ENCODE measurements around the gene P2RX7.

Gene P2RX7

GRCh38 chr12:121115530-121115929, 17.1 kb upstream of the P2RX7 start:
- no peak overlapping the region for H3K4me3 ChIP-seq (ENCODE audit: low read depth, low read length)
- in situ Hi-C loops (cut with HindIII; ENCODE audit: low sequenced_read_pairs), result no loop called here
- DNase-seq (ENCODE audit: low read depth), result no peak
- TF ChIP-seq, protein P1, sequence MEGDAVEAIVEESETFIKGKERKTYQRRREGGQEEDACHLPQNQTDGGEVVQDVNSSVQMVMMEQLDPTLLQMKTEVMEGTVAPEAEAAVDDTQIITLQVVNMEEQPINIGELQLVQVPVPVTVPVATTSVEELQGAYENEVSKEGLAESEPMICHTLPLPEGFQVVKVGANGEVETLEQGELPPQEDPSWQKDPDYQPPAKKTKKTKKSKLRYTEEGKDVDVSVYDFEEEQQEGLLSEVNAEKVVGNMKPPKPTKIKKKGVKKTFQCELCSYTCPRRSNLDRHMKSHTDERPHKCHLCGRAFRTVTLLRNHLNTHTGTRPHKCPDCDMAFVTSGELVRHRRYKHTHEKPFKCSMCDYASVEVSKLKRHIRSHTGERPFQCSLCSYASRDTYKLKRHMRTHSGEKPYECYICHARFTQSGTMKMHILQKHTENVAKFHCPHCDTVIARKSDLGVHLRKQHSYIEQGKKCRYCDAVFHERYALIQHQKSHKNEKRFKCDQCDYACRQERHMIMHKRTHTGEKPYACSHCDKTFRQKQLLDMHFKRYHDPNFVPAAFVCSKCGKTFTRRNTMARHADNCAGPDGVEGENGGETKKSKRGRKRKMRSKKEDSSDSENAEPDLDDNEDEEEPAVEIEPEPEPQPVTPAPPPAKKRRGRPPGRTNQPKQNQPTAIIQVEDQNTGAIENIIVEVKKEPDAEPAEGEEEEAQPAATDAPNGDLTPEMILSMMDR (IDR thresholded peaks at IDR 0.05; ENCODE audit: low read depth, low read length, missing control alignments), result no peak

- H3K4me3 ChIP-seq (ENCODE audit: low read depth, low read length), result no peak overlapping the region
- TF ChIP-seq, protein P1 (IDR thresholded peaks at IDR 0.05; ENCODE audit: low read depth, low read length, missing control alignments), result no peak
- DNase-seq (ENCODE audit: low read depth), result no peak
- in situ Hi-C loops (cut with HindIII; ENCODE audit: low sequenced_read_pairs), result no loop called here
Measured at GRCh38 chr12:121116318-121117225, 16.1 kb upstream of the P2RX7 start.

DNA sequence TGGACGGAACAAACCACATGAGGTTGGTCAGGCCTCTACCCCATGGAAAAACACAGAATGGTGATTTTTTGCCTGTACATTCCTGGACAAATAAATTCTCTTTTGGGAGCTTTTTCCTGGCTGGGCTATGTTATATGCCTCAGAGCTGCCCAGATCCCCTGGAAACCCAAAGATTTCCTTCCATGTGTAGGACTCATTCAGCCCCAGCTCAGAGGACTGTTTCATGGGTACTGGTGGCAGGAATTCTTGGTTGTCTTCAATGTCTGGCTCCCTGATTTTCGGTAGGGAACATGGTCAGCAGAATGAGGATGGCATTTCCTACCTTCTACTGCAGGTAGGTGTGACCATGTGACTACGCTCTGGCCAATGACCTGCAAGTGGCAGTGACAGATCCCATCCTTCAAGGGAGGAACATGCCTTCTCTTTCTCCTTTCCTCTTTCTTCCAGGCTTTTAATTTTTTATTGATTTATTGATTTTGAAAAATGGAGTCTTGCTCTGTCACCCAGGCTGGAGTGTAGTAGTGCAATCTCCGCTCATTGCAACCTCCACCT, 15.4 kb upstream of the P2RX7 start:
- TF ChIP-seq, protein P1 (IDR thresholded peaks at IDR 0.05; ENCODE audit: low read depth, low read length, missing control alignments), result no peak
- no peak overlapping the region for H3K4me3 ChIP-seq (ENCODE audit: low read depth, low read length)
- in situ Hi-C loops (cut with HindIII; ENCODE audit: low sequenced_read_pairs), result no loop called here
- no peak for DNase-seq (ENCODE audit: low read depth)

GRCh38 chr12:121120323-121120722, 12.4 kb upstream of the P2RX7 start:
- no peak for DNase-seq (ENCODE audit: low read depth)
- in situ Hi-C loops (cut with HindIII; ENCODE audit: low sequenced_read_pairs), result no loop called here
- TF ChIP-seq, protein P1 (IDR thresholded peaks at IDR 0.05; ENCODE audit: low read depth, low read length, missing control alignments), result no peak
- no peak overlapping the region for H3K4me3 ChIP-seq (ENCODE audit: low read depth, low read length)

DNA sequence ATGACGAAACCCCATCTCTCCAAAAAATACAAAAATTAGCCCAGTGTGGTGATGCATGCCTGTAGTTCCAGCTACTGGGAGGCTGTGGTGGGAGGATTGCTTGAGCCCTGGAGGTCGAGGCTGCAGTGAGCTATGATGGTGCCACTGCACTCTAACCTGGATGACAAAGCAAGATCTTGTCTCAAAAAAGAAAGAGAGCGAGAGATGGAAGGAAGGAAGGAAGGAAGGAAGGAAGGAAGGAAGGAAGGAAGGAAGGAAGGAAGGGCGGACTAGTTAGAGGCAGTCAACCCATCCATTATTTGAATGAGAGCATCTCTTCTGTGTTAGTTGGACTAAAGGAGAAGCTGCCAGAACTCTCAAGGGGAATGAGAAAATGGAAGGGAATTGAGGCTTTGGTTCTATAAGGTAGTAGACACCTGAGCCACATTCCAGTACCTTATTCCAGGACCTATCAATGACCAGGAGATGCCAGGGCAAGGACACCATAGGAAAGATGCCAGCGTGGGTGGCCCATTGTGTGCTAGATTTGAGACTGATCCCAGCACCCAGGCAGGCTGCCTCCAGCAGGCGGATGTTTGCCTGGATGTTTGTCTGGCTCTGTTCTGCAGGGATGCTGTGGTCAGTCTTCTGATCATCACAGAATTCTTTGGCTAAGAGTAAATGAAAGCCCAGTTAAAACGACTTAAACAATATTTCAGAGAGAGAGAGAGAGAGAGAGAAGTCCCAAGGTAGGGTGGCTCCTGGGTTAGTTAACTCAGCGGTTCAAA, 11.5 kb upstream of the P2RX7 start:
- in situ Hi-C loops (cut with HindIII; ENCODE audit: low sequenced_read_pairs), result no loop called here
- TF ChIP-seq, protein P1 (IDR thresholded peaks at IDR 0.05; ENCODE audit: low read depth, low read length, missing control alignments), result no peak
- no peak for DNase-seq (ENCODE audit: low read depth)
- no peak overlapping the region for H3K4me3 ChIP-seq (ENCODE audit: low read depth, low read length)

DNA sequence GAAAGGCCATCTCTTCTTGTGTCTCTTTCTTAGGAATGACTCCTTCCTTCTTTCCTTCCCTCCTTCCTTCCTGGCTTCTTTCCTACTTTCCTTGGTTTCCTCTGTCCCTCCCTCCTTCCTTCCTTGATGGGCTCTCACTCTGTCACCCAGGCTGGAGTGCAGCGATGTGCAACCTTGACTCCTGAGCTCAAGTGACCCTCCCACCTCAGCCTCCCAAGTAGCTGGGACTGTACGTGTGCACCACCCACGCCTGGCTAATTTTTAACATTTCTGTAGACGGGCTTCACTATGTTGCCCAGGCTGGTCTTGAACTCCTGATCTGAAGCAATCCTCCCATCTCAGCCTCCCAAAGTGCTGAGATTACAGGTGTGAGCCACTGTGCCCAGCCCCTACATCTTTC, 10.9 kb upstream of the P2RX7 start:
- TF ChIP-seq, protein P1 (IDR thresholded peaks at IDR 0.05; ENCODE audit: low read depth, low read length, missing control alignments), result no peak
- DNase-seq (ENCODE audit: low read depth), result no peak
- no peak overlapping the region for H3K4me3 ChIP-seq (ENCODE audit: low read depth, low read length)
- in situ Hi-C loops (cut with HindIII; ENCODE audit: low sequenced_read_pairs), result no loop called here

Data from astrocyte of the cerebellum (primary cell).